Memory B cell (primary cell): ENCODE results near the gene HIVEP2.

Experiments
- ATAC-seq: fragments of 150-1000 bp; cut with Tn5 transposase; 2 replicates; pipeline ENCODE4 v1.10.0; 2021; ENCODE audit warnings: low read depth, mild to moderate bottlenecking, moderate library complexity
- DNase-seq, 2 donors: peaks; one replicate each; pipeline ENCODE4 v3.0.0; 2022; ENCODE audit warnings: low spot score in 2 of 2
- H3K27ac Mint-ChIP-seq: one replicate; pipeline ENCODE4 v1.8.0; 2022; ENCODE audit warnings: mild to moderate bottlenecking, moderate library complexity, mixed read lengths
- H3K27me3 Mint-ChIP-seq: one replicate; pipeline ENCODE4 v1.8.0; 2022; ENCODE audit warnings: mixed read lengths
- H3K36me3 Mint-ChIP-seq: one replicate; pipeline ENCODE4 v1.8.0; 2022; ENCODE audit warnings: mild to moderate bottlenecking, mixed read lengths
- H3K4me1 Mint-ChIP-seq: one replicate; pipeline ENCODE4 v1.8.0; 2022; ENCODE audit warnings: mixed read lengths
- H3K4me3 Mint-ChIP-seq: one replicate; pipeline ENCODE4 v1.8.0; 2022; ENCODE audit warnings: mild to moderate bottlenecking, moderate library complexity, mixed read lengths
- H3K9me3 Mint-ChIP-seq: one replicate; pipeline ENCODE4 v1.8.0; 2022; ENCODE audit warnings: mixed read lengths

HIVEP2 gene

GRCh38 chr6:142867355-142867801 is 77.6 kb downstream of the HIVEP2 start:
- peaks cover 2% of the 10 kb centered on the region for H3K36me3 Mint-ChIP-seq
- ATAC-seq = no peak
- no peak overlapping the region for H3K4me3 Mint-ChIP-seq
- H3K27me3 Mint-ChIP-seq = no peaks in the 10 kb centered on the region
- H3K4me1 Mint-ChIP-seq = peaks cover 44% of the 10 kb centered on the region
- no peak for DNase-seq
- no peaks in the 10 kb centered on the region for H3K9me3 Mint-ChIP-seq
- peak overlapping the region; percentile 78 for H3K27ac Mint-ChIP-seq

- Mint-ChIP-seq H3K36me3 (peaks cover 3% of the 10 kb centered on the region), H3K27me3 (no peaks in the 10 kb centered on the region), H3K4me1 (peaks cover 37% of the 10 kb centered on the region), H3K9me3 (no peaks in the 10 kb centered on the region), H3K4me3 (no peak overlapping the region), H3K27ac (peak overlapping the region; percentile 5)
- ATAC-seq (no peak), DNase-seq (no peak)
These were observed 81.0 kb downstream of the HIVEP2 start for GRCh38 chr6:142863981-142864380.

- ATAC-seq (no peak), DNase-seq (no peak)
- peaks cover 3% of the 10 kb centered on the region for H3K36me3 Mint-ChIP-seq
- H3K4me1 Mint-ChIP-seq = peaks cover 41% of the 10 kb centered on the region
- H3K4me3 Mint-ChIP-seq = no peak overlapping the region
- H3K27me3 Mint-ChIP-seq = no peaks in the 10 kb centered on the region
- no peaks in the 10 kb centered on the region for H3K9me3 Mint-ChIP-seq
- H3K27ac Mint-ChIP-seq = peak overlapping the region; percentile 73
These were observed 83.3 kb downstream of the HIVEP2 start for GRCh38 chr6:142861711-142862110.

- DNase-seq = no peak
- H3K4me3 Mint-ChIP-seq = no peak overlapping the region
- H3K36me3 Mint-ChIP-seq = peaks cover 3% of the 10 kb centered on the region
- peak overlapping the region; percentile 73 for H3K27ac Mint-ChIP-seq
- ATAC-seq = no peak
- no peaks in the 10 kb centered on the region for H3K27me3 Mint-ChIP-seq
- H3K4me1 Mint-ChIP-seq = peaks cover 44% of the 10 kb centered on the region
- H3K9me3 Mint-ChIP-seq = no peaks in the 10 kb centered on the region
These were observed 84.5 kb downstream of the HIVEP2 start for GRCh38 chr6:142860498-142860897.

GRCh38 chr6:142857796-142858555 is 87.0 kb downstream of the HIVEP2 start:
- Mint-ChIP-seq H3K4me1 (peaks cover 55% of the 10 kb centered on the region), H3K36me3 (peaks cover 5% of the 10 kb centered on the region)
- no peak for DNase-seq

GRCh38 chr6:142857233-142857761 is 87.7 kb downstream of the HIVEP2 start:
- ATAC-seq (peak; percentile 58), DNase-seq (no peak)
- peak overlapping the region; percentile 86 for H3K4me3 Mint-ChIP-seq
- H3K27ac Mint-ChIP-seq = peak overlapping the region; percentile 98
- no peaks in the 10 kb centered on the region for H3K27me3 Mint-ChIP-seq
- H3K36me3 Mint-ChIP-seq = peaks cover 5% of the 10 kb centered on the region
- H3K9me3 Mint-ChIP-seq = no peaks in the 10 kb centered on the region
- H3K4me1 Mint-ChIP-seq = peaks cover 60% of the 10 kb centered on the region

More at GRCh38 chr6:142857796-142858555, 87.0 kb downstream of the HIVEP2 start:
- peak overlapping the region; percentile 98 for H3K27ac Mint-ChIP-seq
- no peaks in the 10 kb centered on the region for H3K27me3 Mint-ChIP-seq
- peak overlapping the region; percentile 86 for H3K4me3 Mint-ChIP-seq
- ATAC-seq = peak; percentile 20
- no peaks in the 10 kb centered on the region for H3K9me3 Mint-ChIP-seq

GRCh38 chr6:142856624-142857232 is 88.2 kb downstream of the HIVEP2 start:
- H3K4me3 Mint-ChIP-seq = peak overlapping the region; percentile 86
- peaks cover 60% of the 10 kb centered on the region for H3K4me1 Mint-ChIP-seq
- ATAC-seq (peak; percentile 67), DNase-seq (no peak)
- no peaks in the 10 kb centered on the region for H3K27me3 Mint-ChIP-seq
- H3K27ac Mint-ChIP-seq = peak overlapping the region; percentile 98
- H3K9me3 Mint-ChIP-seq = no peaks in the 10 kb centered on the region
- peaks cover 5% of the 10 kb centered on the region for H3K36me3 Mint-ChIP-seq

- H3K36me3 Mint-ChIP-seq = peaks cover 5% of the 10 kb centered on the region
- ATAC-seq (peak; percentile 7), DNase-seq (no peak)
- H3K27me3 Mint-ChIP-seq = no peaks in the 10 kb centered on the region
- H3K4me1 Mint-ChIP-seq = peaks cover 58% of the 10 kb centered on the region
- H3K27ac Mint-ChIP-seq = peak overlapping the region; percentile 98
- no peaks in the 10 kb centered on the region for H3K9me3 Mint-ChIP-seq
- peak overlapping the region; percentile 86 for H3K4me3 Mint-ChIP-seq
These were observed 88.9 kb downstream of the HIVEP2 start for GRCh38 chr6:142855893-142856623.

GRCh38 chr6:142854589-142855488 is 90.1 kb downstream of the HIVEP2 start:
- DNase-seq (no peak), ATAC-seq (no peak)
- H3K4me3 Mint-ChIP-seq = peak overlapping the region; percentile 38
- H3K27ac Mint-ChIP-seq = peak overlapping the region; percentile 98
- no peaks in the 10 kb centered on the region for H3K9me3 Mint-ChIP-seq
- H3K4me1 Mint-ChIP-seq = peaks cover 59% of the 10 kb centered on the region
- peaks cover 5% of the 10 kb centered on the region for H3K36me3 Mint-ChIP-seq
- H3K27me3 Mint-ChIP-seq = no peaks in the 10 kb centered on the region

GRCh38 chr6:142853244-142854180 is 91.5 kb downstream of the HIVEP2 start:
- H3K27me3 Mint-ChIP-seq = no peaks in the 10 kb centered on the region
- peaks cover 64% of the 10 kb centered on the region for H3K4me1 Mint-ChIP-seq
- H3K36me3 Mint-ChIP-seq = peaks cover 2% of the 10 kb centered on the region
- no peaks in the 10 kb centered on the region for H3K9me3 Mint-ChIP-seq
- DNase-seq (no peak), ATAC-seq (no peak)
- H3K4me3 Mint-ChIP-seq = peak overlapping the region; percentile 3
- H3K27ac Mint-ChIP-seq = peak overlapping the region; percentile 98

- no peaks in the 10 kb centered on the region for H3K9me3 Mint-ChIP-seq
- H3K27me3 Mint-ChIP-seq = no peaks in the 10 kb centered on the region
- H3K27ac Mint-ChIP-seq = peak overlapping the region; percentile 76
- no peak overlapping the region for H3K4me3 Mint-ChIP-seq
- ATAC-seq (no peak), DNase-seq (no peak)
- H3K36me3 Mint-ChIP-seq = peaks cover 2% of the 10 kb centered on the region
- peaks cover 61% of the 10 kb centered on the region for H3K4me1 Mint-ChIP-seq
These were observed 93.4 kb downstream of the HIVEP2 start for GRCh38 chr6:142851601-142852000.

GRCh38 chr6:142850679-142851423 is 94.1 kb downstream of the HIVEP2 start:
- Mint-ChIP-seq H3K9me3 (no peaks in the 10 kb centered on the region), H3K36me3 (peaks cover 2% of the 10 kb centered on the region), H3K27ac (peak overlapping the region; percentile 76), H3K4me3 (no peak overlapping the region), H3K27me3 (no peaks in the 10 kb centered on the region), H3K4me1 (peaks cover 62% of the 10 kb centered on the region)
- DNase-seq (no peak), ATAC-seq (no peak)
